H9 (cell line): ENCODE data around the gene CCNYL1. TPM values are rescaled to one million over a fixed set of nuclear protein-coding genes. Genes with fewer than 3 reads are reported as not detected.

Experiments
- DNase-seq: peaks from one replicate; pipeline ENCODE4 v3.0.0-alpha.2; 2017
- H2AFZ ChIP-seq: one replicate; pipeline ENCODE4 v1.6.1; 2013; ENCODE audit warnings: mild to moderate bottlenecking, low read length, control low read depth, moderate library complexity
- H2AK5ac ChIP-seq: 2 replicates; pipeline ENCODE4 v1.6.1; 2013; ENCODE audit warnings: low read length, control low read depth, mixed read lengths; ENCODE audit not compliant: insufficient read length
- H2BK120ac ChIP-seq: one replicate; pipeline ENCODE4 v1.6.1; 2013; ENCODE audit warnings: low read depth, mild to moderate bottlenecking, low read length, control low read depth, inconsistent platforms; ENCODE audit not compliant: poor library complexity, severe bottlenecking
- H2BK12ac ChIP-seq: 2 replicates; pipeline ENCODE4 v1.6.1; 2013; ENCODE audit warnings: low read length, control low read depth, mixed read lengths, low read depth; ENCODE audit not compliant: insufficient read length
- H2BK15ac ChIP-seq: 2 replicates; pipeline ENCODE4 v1.6.1; 2013; ENCODE audit warnings: low read depth, low read length, control low read depth
- H2BK20ac ChIP-seq: one replicate; pipeline ENCODE4 v1.6.1; 2013; ENCODE audit warnings: low read depth, mild to moderate bottlenecking, low read length, control low read depth, inconsistent platforms; ENCODE audit not compliant: poor library complexity, severe bottlenecking
- H2BK5ac ChIP-seq: 2 replicates; pipeline ENCODE4 v1.6.1; 2013; ENCODE audit warnings: low read length, control low read depth, mixed read lengths; ENCODE audit not compliant: insufficient read length
- H3K14ac ChIP-seq: 2 replicates; pipeline ENCODE4 v1.6.1; 2013; ENCODE audit warnings: low read length, control low read depth; ENCODE audit not compliant: insufficient read depth
- H3K18ac ChIP-seq: 2 replicates; pipeline ENCODE4 v1.6.1; 2013; ENCODE audit warnings: low read depth, mild to moderate bottlenecking, mixed read lengths, low read length, control low read depth; ENCODE audit not compliant: insufficient read length
- H3K23ac ChIP-seq: 2 replicates; pipeline ENCODE4 v1.6.1; 2013; ENCODE audit warnings: low read length, control low read depth, mixed read lengths, low read depth; ENCODE audit not compliant: insufficient read length
- H3K23me2 ChIP-seq: 2 replicates; pipeline ENCODE4 v1.6.1; 2013; ENCODE audit warnings: low read depth, mild to moderate bottlenecking, mixed read lengths, low read length, control low read depth; ENCODE audit not compliant: insufficient read length, poor library complexity, severe bottlenecking
- H3K27ac ChIP-seq: 2 replicates; pipeline ENCODE4 v1.5.1; 2013; ENCODE audit warnings: low read length, control low read depth, mixed read lengths, low read depth; ENCODE audit not compliant: insufficient read length
- H3K27me3 ChIP-seq: 2 replicates; pipeline ENCODE4 v1.6.1; 2013; ENCODE audit warnings: low read length, control low read depth, inconsistent platforms; ENCODE audit not compliant: insufficient read depth
- H3K4ac ChIP-seq: 2 replicates; pipeline ENCODE4 v1.6.1; 2013; ENCODE audit warnings: low read depth, mild to moderate bottlenecking, control low read depth, inconsistent platforms, low read length, moderate library complexity
- H3K4me1 ChIP-seq: 2 replicates; pipeline ENCODE4 v1.6.1; 2013; ENCODE audit warnings: low read length, control low read depth, inconsistent platforms; ENCODE audit not compliant: insufficient read depth
- H3K4me2 ChIP-seq: 2 replicates; pipeline ENCODE4 v1.6.1; 2013; ENCODE audit warnings: low read length, control low read depth, mixed read lengths; ENCODE audit not compliant: insufficient read length, insufficient read depth
- H3K56ac ChIP-seq: 2 replicates; pipeline ENCODE4 v1.6.1; 2013; ENCODE audit warnings: low read depth, mild to moderate bottlenecking, mixed read lengths, low read length, control low read depth; ENCODE audit not compliant: insufficient read length
- H3K79me1 ChIP-seq: 2 replicates; pipeline ENCODE4 v1.6.1; 2013; ENCODE audit warnings: low read depth, mild to moderate bottlenecking, moderate library complexity, low read length, control low read depth, inconsistent platforms; ENCODE audit not compliant: insufficient read depth, poor library complexity, severe bottlenecking
- H3K79me2 ChIP-seq: 2 replicates; pipeline ENCODE4 v1.6.1; 2013; ENCODE audit warnings: low read length, control low read depth, inconsistent platforms; ENCODE audit not compliant: insufficient read depth
- H3K9ac ChIP-seq: 2 replicates; pipeline ENCODE4 v1.6.1; 2013; ENCODE audit warnings: low read length, control low read depth, mixed read lengths; ENCODE audit not compliant: insufficient read length; ENCODE audit errors: extremely low read depth
- H3K9me3 ChIP-seq: one replicate; pipeline ENCODE4 v1.6.1; 2013; ENCODE audit warnings: low read depth, low read length, inconsistent platforms; ENCODE audit not compliant: control insufficient read depth
- H3T11ph ChIP-seq: one replicate; pipeline ENCODE4 v1.6.1; 2013; ENCODE audit warnings: mild to moderate bottlenecking, low read length, control low read depth, inconsistent platforms
- H4K20me1 ChIP-seq: one replicate; pipeline ENCODE4 v1.6.1; 2013; ENCODE audit not compliant: control insufficient read depth, insufficient read length, insufficient read depth
- H4K5ac ChIP-seq: 2 replicates; pipeline ENCODE4 v1.6.1; 2013; ENCODE audit warnings: low read depth, mild to moderate bottlenecking, mixed read lengths, low read length, control low read depth; ENCODE audit not compliant: insufficient read length
- H4K8ac ChIP-seq: replicated peaks from 2 replicates; pipeline ENCODE4 v1.6.1; 2013; ENCODE audit warnings: low read length, control low read depth, mixed read lengths, low read depth; ENCODE audit not compliant: insufficient read length
- H4K91ac ChIP-seq: 2 replicates; pipeline ENCODE4 v1.6.1; 2013; ENCODE audit warnings: low read depth, mild to moderate bottlenecking, moderate library complexity, mixed read lengths, low read length, control low read depth; ENCODE audit not compliant: insufficient read length
- H3K27ac Mint-ChIP-seq, 3 experiments: 2 replicates in 2 of 3; 3 replicates in 1 of 3; pipeline ENCODE4 v1.8.0; 2020 to 2021; ENCODE audit warnings: mixed read lengths in 3 of 3, mild to moderate bottlenecking in 1 of 3, moderate library complexity in 1 of 3
- H3K27me3 Mint-ChIP-seq: 2 replicates; pipeline ENCODE4 v1.8.0; 2021; ENCODE audit warnings: low read depth, mild to moderate bottlenecking, moderate library complexity, mixed read lengths
- H3K36me3 Mint-ChIP-seq, 3 experiments: 2 replicates in 2 of 3; 3 replicates in 1 of 3; pipeline ENCODE4 v1.8.0; 2020 to 2021; ENCODE audit warnings: low read depth in 3 of 3, mixed read lengths in 3 of 3; ENCODE audit not compliant: insufficient read depth in 1 of 3
- H3K4me1 Mint-ChIP-seq, 2 experiments: 2 replicates each; pipeline ENCODE4 v1.8.0; 2020; ENCODE audit warnings: mixed read lengths in 2 of 2
- H3K4me3 Mint-ChIP-seq, 2 experiments: 2 replicates in 1 of 2; 3 replicates in 1 of 2; pipeline ENCODE4 v1.8.0; 2020 to 2021; ENCODE audit warnings: mild to moderate bottlenecking in 2 of 2, mixed read lengths in 2 of 2, moderate library complexity in 1 of 2
- H3K9me3 Mint-ChIP-seq, 2 experiments: 2 replicates in 1 of 2; 3 replicates in 1 of 2; pipeline ENCODE4 v1.8.0; 2020; ENCODE audit warnings: mild to moderate bottlenecking in 2 of 2, mixed read lengths in 2 of 2, moderate library complexity in 1 of 2
- CTCF ChIP-seq: fragments of 200-600 bp; sonication (generic); conservative IDR thresholded peaks from 3 replicates; pipeline ENCODE4 v1.8.0; 2021; ENCODE audit warnings: antibody characterized with exemption, mild to moderate bottlenecking
- WGBS: extraction: QIAGEN DNeasy Blood & Tissue Kit; methylation state at CpG from one replicate; pipeline ENCODE4 v1.1.7; 2013; ENCODE audit warnings: missing lambda C conversion rate, low lambda C conversion rate, mixed read lengths; ENCODE audit not compliant: insufficient read length; ENCODE audit errors: extremely low coverage; 5-methylcytosine and 5-hydroxymethylcytosine counted together
- total RNA-seq: library from RNA; stranded (reverse); gene quantifications from 2 replicates; pipeline ENCODE4 v1.2.1, GENCODE V29; 2021

Gene CCNYL1
- total RNA-seq, 1 experiment from 2014 or later, result 27.0 TPM

- H3K4ac ChIP-seq, result no peak overlapping the region
- no peak overlapping the region for H3K4me3 Mint-ChIP-seq
- no peak overlapping the region for H3K56ac ChIP-seq
Measured at GRCh38 chr2:207784898-207785297, 73.5 kb downstream of the CCNYL1 start.

More at GRCh38 chr2:207784898-207785297, 73.5 kb downstream of the CCNYL1 start:
- Mint-ChIP-seq H3K9me3 (no peaks in the 10 kb centered on the region), H3K27me3 (no peaks in the 10 kb centered on the region; the same call in 1 of the 2 replicates), H3K27ac (no peak overlapping the region), H3K4me1 (peaks cover 4 to 16% of the 10 kb centered on the region in 2 experiments), H3K36me3 (no peaks in the 10 kb centered on the region)
- WGBS, result no CpG with 5 or more reads among the region's 5 CpGs
- Histone ChIP-seq H3K9me3 (no peaks in the 10 kb centered on the region), H2BK120ac (no peak overlapping the region), H4K91ac (no peak overlapping the region), H3T11ph (no peak overlapping the region), H3K9ac (no peak overlapping the region), H3K27ac (no peak overlapping the region), H2AFZ (no peak overlapping the region), H3K79me1 (no peaks in the 10 kb centered on the region), H3K4me1 (no peaks in the 10 kb centered on the region), H3K23me2 (peaks cover 2% of the 10 kb centered on the region), H4K5ac (no peak overlapping the region), H3K14ac (no peak overlapping the region), H2BK5ac (no peak overlapping the region), H4K8ac (no peak overlapping the region), H2AK5ac (no peak overlapping the region), H3K23ac (no peak overlapping the region), H2BK15ac (no peak overlapping the region), H4K20me1 (no peaks in the 10 kb centered on the region), H3K4me2 (no peak overlapping the region), H3K27me3 (no peaks in the 10 kb centered on the region), H3K79me2 (no peaks in the 10 kb centered on the region), H2BK12ac (no peak overlapping the region), H3K18ac (no peak overlapping the region), H2BK20ac (no peak overlapping the region)
- DNase-seq, result no peak
- TF ChIP-seq CTCF, result no peak
